ENCODE measurements around the gene CUL7.
"Not testable (repeated sequence)": the region's sequence is repeated elsewhere in the genome, so short reads cannot be mapped to it uniquely, and the experiment has no call there.

CUL7 gene

DNA sequence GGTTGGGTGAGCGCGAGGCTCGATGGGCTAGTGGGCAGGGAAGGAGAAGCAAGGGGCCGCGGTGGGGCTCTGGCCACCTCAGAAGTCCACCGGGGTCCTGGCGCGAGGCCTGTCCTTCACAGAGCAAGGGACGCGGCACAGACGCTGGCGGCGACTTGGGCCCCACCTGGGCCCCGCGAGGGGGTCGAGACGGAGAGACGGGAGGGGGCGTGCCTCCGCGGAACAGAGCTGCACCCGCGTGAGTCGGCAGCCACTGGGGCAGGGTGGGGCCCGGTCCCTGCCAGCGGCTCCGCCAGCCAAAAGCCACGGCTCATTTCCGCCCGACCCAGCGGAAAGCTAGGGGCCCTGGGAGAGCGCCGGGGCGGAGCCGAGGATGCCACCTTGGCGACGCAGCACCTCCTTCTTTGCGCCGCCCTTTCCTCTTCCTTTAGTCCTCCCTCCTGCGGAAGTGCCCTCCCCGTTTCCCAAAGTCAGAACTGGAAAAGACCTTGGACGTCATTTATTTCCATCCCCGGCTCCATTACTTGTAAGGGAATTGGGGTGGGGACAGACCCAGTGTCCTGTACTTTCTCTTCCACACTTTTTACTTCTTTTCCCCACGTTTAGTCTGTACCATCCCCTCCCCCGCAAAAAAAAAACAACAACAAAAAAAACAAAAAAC, at the start of gene CUL7:
Gene CUL7 (minus strand): TSS at position 307 of the 661 bp plus-strand sequence. CDS start 1,063 bp downstream, outside the sequence.
- peak; percentile 94 for DNase-seq

DNA sequence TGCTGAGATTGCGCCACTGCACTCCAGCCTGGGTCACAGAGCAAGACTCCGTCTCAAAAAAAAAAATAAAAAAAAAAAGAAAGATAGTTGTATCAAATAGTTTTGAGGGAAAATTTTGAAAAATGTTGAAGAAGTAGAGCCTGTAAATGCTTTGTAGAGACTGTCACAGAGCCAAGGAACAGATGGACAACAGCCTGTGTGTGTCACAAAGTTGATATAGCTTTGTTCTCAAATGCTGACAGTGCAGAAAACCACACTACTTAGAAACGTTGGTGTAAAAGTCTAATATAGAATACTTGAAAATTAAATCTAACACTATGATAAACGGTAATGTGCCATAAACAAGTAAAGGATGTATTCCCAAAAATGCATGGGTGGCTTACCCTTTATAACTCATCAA, 47.8 kb upstream of the CUL7 start:
- DNase-seq, result no peak

DNA sequence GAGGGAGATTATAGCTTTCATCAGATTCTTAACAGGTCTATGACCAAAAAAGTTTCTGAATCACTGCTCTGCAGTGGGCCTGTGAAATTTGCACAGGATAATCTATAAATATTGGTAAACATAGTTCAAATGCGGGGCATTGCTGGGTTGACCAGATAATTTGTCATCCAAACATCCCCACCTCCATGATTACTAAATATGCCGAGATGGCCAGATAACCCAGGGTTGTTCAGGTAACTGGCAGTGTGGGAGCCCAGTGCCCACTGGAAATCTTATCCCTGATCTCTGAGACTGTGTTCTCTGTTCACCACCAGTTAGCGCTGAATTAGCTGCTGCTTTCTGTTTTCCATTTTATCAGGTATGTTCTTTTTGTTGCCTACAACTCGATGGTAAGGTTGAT, 43.9 kb upstream of the CUL7 start:
- DNase-seq, result no peak

DNA sequence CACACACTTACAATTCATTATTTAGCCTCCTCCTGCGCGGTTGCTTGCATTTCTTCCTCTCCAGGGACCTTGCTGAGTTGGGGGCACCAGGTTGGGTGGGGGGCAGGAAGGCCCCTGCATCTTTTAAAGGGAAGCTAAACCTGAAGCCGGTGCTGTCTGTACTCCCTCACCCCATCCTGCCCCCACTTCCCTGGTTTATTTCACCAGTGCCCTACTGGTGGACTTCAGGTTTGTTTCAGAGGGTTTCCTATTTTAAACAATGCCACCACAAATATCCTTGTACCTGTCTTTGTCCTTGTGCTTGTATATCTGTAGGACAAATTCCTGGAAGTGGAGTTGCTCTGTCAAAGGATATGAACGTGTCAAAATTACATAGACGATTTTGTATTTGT, 43.4 kb upstream of the CUL7 start:
- no peak for DNase-seq

DNA sequence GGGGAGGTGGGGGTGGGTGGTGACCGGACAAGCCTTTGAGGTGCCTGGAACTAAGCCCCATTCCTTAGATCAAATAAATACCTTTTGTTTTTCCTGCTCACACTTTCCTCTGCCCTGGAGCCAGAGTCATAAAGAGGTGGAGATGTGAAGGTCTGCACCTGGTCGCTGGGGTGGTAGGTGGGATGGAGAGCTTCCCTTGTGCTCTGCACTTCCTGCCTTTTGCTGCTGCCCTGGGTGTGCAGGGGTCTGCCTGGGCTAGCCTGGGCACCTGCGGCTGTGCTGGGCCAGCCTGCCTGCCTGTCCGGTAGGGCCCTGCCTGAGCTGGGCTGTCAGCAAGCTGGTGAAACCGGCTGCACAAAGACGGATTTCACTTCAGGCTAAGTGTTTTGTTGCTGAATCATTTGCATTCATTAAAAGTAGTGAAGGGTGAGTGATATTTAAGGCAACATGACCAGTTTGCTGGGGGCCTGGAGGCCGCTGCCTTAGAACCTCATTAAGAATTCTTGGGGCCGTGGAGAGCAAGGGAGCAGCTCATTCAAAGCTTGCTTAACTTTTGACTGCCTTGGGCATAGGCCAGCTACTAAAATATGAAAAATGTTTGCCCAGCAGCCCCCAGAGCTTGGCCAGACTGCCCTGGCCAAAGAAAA, 42.9 kb upstream of the CUL7 start:
- DNase-seq, result no peak

DNA sequence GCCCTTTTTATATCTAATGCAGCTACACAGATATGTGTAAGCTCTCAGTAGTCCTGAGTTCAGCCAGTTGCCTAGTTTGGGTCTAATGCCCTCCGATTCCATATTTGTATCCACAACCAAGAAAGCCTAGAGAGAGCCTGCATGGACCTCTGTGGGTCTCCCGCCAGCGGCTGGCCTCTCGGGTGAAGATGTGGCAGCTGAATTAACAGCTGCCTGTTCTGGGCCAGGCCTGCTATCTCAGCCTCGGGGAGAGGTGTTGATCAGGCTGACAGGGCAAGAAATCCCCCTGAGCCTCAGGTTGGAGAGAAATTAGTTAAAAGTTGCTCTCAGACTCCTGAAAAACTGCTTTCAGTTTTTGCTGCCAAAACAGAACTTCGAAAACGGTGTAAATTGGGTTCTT, 42.3 kb upstream of the CUL7 start:
- no peak for DNase-seq

DNA sequence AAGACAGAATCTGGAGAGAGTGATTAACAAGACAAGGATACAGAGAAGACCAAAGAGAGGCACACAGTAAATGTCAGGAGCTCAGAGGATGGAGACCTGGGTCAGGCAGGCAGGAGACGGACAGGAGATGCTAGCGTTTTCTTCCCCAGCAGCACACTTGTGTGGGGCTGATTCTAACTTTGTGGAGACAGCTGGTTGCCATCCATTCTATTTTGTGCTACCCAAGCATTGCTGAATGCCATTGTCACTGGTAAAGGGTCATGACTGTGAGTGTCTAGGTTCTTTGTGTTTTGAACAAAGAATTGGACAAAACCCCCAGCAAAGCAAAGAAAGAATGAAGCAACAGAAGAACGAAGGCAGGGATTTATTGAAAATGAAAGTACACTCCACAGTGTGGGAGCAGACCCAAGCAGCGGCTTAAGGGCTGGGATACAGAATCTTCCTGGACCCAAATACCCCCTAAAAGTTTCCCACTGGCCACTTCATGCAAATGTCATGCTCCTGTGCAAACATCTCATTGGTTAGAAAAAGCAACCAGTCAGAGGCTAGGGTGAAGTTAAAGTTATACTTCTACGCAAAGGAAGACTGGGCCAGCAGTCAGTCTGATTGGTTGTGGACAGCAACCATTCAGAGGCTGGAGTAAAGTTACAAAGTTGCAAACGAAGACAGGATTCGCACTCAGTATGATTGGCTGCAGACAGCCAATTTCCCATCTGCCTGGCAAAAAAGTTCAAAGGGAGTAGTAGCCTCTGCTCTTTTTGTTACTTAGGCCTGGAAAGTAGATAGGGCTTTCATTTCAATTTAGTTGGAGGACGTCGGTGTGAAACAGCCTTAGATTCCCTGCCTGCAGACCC, 40.0 kb upstream of the CUL7 start:
- no peak for DNase-seq

DNA sequence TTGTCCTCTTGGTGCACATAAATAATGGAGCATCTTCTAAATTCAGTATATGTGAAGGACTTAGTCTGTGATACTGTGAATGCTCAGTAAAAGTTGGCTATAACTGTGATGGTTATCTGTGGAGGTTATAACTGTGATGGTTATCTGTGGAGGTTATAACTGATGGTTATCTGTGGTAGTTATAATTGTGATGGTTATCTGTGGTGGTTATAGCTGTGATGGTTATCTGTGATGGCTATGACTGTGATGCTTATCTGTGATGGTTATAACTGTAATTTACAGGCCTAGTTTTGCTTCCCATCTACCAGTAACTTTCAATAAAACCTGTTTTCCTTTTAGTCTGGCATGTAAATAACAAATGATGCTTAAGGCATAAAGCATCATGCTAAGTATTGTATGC, 39.0 kb upstream of the CUL7 start:
- DNase-seq, result no peak

DNA sequence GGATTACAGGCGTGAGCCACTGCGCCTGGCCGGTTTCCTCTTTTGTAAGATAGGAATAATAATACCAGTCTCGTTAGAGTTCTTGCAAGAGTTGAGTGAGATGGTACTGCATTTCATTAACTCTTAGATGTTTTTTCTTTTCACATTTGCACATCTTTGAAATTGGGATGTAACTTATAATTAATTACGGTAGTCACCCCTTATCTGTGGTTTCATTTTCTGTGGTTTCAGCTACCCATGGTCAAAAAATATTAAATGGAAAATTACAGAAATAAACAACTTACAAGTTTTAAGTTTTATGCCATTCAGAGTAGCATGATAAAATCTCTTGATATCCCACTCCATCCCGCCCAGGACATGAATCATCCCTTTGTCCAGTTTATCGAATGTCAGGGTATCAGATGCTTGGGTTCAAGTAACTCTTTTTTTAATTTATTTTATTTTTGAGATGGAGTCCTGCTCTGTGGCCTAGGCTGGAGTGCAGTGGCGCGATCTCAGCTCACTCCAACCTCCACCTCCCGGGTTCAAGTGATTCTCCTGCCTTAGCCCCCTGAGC, 37.9 kb upstream of the CUL7 start:
- DNase-seq, result no peak

DNA sequence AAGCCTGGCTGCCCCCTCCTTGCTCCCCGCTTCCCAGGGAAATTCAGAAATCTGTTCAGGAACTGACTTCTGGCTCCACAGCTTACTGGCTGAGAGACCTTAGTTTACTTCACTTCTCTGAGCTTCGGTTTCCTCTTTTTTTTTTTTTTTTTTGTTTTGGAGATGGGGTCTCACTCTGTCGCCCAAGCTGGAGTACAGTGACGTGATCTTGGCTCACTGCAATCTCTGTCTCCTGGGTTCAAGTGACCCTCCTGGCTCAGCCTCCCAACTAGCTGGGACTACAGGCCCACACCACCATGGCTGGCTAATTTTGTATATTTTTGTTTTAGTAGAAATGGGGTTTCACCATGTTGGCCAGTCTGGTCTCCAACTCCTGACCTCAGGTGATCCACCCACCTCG, 37.4 kb upstream of the CUL7 start:
- no peak for DNase-seq

DNA sequence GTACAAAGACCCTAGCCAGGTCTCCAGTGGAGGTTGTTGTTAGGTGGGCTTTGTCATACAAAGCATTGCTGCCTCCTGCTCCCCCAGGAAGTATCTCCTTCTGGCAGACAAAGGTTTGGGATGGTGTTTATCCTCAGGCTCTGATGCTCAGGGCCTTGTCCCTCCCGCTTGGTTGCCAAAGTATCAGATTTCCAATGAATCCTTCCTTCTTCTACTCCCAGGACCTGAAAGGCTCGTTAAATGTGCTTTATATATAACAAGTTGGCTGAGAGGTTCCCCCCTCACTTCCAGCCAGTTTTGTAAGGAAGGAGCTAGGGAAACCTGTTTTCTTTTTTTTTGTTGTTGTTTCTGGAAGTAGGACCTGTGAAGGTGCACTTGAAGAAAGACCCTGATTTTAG, 36.9 kb upstream of the CUL7 start:
- DNase-seq, result no peak

DNA sequence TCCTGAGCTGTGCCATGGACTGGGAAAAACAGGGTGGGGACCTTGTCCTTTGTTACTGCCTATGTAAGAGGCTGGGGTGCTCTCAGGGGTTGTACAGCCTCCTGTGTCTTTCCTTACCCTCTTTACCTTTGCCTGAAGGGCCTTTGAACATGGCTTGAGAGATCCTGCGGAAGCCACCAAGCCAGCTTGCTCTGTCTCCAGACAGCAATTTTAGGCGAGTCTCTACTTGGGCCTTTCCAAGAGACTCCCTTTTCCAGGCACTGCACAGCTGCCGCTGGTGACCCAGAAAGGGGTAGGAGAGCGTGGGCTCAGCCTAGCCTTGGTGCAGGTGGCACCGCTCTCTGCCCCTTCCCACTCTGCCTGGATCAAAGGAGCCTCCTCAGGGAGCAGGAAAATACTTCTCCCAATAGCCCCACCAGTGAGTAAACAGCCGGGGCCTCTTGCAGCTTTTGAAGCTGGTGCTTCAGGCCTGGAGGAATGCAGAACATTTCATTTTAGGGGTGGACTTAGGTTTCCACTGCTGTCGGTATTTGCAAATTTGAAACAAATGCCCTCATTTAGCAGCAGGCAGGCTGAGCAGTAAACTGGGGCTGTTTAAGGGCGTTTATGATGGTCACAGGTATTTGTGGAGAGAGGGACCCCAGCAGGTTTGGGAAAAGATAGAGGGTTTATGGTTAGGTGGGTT, 36.4 kb upstream of the CUL7 start:
- no peak for DNase-seq

DNA sequence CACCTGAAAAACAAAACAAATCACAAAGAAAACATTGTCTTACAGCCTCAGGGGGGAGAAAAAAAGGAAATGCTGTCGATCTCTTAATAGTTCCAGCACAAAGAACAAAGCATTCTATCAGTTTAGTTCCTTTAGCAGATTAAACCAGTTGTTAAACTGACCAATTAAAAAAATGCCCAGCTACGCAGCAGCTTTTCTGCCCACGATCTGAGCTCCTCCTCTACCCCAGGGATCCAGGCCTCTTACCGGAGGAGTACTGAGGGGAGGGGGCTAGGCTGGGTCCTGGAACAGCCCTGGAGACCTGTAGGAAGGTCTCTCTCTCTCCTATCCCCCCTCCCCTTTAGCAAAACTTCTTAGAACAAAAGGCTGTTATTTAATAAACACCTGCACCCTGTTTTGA, 35.8 kb upstream of the CUL7 start:
- no peak for DNase-seq

DNA sequence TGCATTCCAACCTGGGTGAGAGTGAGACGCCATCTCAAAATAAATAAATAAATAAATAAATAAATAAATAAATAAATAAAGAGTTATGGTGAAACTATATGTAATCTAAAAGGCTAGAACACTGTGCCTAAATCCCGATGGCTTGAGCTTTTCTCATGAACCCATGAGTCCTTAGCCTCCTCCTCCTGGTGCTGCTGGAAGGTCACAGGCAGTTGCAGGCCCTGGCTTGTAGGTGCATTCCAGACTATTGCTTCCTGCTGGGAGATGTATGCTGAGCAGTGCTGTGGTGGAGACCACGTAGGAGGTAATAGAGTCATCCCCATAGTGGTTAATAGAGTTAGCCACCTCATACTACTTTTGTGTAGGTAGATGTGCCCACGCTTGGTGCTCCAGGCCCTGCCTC, 35.0 kb upstream of the CUL7 start:
- no peak for DNase-seq

DNA sequence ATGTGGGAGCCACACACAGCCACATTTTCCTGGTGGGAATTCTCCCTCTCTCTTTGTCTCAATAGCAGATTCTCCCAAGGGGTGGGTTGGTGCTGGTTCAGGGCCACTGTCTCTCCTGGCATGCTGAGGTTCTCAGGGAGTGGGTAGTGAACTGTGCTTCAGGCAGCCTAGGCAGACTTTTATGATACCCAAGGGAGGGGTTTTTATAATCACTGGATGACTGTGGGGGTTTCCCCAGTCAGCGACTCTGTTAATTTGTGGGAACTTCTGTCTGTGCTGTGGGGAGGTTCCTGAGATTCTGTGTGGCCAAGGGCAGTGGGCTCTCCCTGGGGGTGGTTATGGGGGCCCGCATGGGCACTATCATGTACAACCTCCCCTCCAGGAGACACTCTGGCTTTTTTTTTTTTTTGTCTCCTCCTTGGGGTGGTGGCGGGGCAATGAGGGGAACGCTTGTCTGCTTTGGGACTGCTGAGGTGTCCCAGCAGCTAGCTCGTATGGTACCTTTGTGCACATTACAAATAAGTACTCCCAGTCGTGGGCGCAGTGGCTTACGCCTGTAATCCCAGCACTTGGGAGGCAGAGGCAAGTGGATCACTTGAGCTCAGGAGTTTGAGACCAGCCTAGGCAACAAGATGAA, 32.5 kb upstream of the CUL7 start:
- no peak for DNase-seq

DNA sequence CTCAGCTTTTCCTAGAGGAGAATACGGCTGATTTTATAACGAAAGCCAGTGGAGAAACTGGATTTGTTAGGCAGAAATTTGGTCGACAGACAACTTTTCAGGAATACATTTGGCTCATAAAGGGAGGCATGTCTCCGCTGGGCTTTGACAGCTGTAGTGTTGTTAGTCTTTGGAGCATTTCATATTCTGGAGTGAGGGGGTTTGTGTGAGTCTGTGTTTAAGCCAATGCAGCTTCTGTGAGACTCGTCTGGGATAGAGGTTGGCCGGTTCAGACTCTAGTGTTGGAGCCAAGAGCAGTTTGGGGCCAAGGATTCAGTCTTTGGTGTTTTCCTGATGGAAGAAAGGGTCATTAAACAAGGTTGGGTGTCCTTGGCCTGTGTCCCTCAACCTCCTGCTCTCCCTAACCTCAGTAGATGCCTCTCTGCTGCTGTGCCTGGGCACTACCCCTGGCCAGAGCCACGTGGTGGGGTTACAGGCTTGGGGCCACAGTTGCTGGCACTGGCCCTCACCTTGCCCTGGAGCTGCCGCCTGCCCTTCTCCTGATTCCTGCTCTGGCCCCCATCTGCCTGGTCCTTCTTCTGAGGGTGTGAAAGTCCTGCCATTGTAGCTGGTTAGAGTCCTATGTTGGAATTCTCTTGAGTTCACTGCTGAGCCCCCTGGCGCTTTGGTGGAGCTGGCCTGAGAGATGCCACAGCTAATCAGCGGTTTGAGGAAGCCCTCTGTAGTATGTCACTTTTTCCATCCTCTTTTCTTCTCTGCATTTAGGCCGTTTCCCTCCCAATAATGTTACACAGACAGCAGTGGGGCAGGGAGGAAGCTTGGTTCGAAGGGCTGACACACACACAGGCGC, 29.4 kb upstream of the CUL7 start:
- DNase-seq, result no peak

DNA sequence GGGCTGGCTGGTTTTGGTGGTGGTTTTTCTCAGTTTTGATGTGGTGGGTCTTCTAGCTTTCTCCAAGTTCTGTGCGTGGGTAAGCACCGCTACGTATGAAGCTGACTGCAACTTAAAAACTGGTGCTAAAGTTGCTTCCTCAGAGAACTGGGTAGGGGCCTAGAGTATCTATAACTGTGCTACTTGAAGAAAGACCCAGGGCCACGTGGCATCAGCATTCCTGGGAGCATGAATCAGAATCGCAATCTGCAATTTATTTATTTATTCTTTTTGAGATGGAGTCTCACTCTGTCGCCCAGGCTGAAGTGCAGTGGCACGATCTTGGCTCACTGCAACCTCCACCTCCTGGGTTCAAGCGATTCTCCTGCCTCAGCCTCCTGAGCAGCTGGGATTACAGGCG, 28.3 kb upstream of the CUL7 start:
- not testable (repeated sequence) for DNase-seq

DNA sequence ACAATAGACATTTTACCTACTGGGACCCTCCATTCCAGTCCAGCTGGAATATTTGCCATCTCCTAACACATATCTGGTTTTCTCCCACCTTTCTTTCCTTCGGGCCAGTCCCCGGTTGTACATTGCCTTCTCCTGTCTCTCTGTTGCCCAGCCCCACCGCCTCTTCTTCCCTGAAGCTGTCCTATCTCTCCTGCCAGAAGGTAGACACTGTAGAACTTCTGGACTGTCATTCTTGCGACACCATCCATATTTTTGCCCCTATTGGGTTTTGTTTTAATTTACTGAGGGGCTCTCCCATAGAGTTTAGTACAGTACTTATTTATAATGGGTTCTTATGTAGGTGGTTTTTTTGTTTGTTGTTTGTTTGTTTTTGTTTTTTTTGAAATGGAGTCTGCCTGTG, 27.4 kb upstream of the CUL7 start:
- DNase-seq, result no peak

DNA sequence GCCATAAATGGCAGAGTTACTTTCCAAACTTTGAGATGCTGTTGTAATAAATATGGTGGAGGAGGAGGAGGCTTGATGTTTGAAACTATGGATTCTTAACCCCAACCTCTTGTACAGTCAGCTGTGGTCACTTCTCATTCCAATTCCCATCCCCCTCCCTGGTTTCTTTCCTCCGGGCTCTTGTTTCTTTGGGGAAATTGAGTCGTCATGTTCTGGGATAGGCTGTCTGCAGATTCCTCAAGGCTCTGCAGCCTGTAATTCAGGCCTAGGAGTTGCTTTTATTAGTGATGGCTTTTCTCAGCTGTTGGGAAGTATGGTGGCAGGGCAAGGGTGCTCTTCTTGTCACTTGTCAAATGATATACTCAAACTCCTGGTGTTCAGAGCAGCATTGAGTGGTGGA, 25.0 kb upstream of the CUL7 start:
- DNase-seq, result no peak

DNA sequence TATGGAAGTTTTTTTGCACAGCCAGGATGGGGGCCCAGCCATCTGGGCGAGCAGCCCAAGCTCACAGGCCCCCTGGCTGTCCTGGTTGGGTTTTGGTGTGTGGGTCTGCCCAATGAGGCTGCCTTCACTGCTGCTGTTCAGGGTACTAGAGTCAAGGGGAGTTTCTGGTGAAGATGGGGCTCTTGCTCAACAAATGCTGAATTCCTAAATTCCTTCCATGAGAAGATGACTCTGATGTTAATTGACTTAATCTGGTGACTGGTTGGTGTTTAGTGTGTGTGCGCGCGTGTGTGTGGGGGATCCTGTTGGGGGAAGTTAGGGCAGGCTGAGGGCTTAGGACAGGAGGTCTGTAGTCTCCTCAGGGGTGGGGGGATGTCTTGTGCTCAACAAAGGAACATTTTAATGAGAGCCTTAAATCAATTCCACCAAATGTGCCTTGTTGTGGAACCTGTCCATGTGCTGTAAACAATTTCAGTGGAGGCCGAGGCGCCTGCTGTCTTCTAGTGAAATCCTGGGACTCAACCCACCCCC, 24.4 kb upstream of the CUL7 start:
- no peak for DNase-seq

DNA sequence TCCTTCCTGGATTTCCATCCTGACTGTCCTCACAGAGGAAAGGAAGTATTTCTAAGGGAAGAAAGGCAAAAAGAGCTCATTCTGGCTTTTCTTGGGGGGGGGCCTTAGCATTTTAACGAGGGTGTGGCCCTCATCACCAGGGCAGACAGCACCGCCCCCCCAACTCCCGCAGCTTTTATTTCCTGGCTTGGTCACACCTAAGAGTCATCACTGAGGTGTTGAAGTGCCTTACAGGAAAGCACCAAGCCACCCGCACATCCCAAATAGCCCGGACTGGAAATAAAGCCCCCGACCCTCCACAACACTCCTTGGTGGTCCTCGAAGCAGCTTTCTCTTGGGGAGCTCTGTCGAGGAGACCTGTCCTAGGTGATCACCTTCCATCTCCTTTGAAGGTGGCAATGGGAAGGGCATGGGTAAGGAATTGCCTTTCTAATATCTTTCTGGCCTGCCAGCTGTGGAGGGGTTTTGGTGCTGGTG, 23.7 kb upstream of the CUL7 start:
- DNase-seq, result no peak

All from activated CD8-positive, alpha-beta memory T cell treated with anti-CD3 and anti-CD28 coated beads for 24 hours (primary cell).